Memory B cell (primary cell): ENCODE results near the gene GNAZ.

Experiments
- ATAC-seq: fragments of 150-1000 bp; cut with Tn5 transposase; 2 replicates; pipeline ENCODE4 v1.10.0; 2021; ENCODE audit warnings: low read depth, mild to moderate bottlenecking, moderate library complexity
- DNase-seq, 2 donors: peaks; one replicate each; pipeline ENCODE4 v3.0.0; 2022; ENCODE audit warnings: low spot score in 2 of 2
- H3K27ac Mint-ChIP-seq: one replicate; pipeline ENCODE4 v1.8.0; 2022; ENCODE audit warnings: mild to moderate bottlenecking, moderate library complexity, mixed read lengths
- H3K27me3 Mint-ChIP-seq: one replicate; pipeline ENCODE4 v1.8.0; 2022; ENCODE audit warnings: mixed read lengths
- H3K36me3 Mint-ChIP-seq: one replicate; pipeline ENCODE4 v1.8.0; 2022; ENCODE audit warnings: mild to moderate bottlenecking, mixed read lengths
- H3K4me1 Mint-ChIP-seq: one replicate; pipeline ENCODE4 v1.8.0; 2022; ENCODE audit warnings: mixed read lengths
- H3K4me3 Mint-ChIP-seq: one replicate; pipeline ENCODE4 v1.8.0; 2022; ENCODE audit warnings: mild to moderate bottlenecking, moderate library complexity, mixed read lengths
- H3K9me3 Mint-ChIP-seq: one replicate; pipeline ENCODE4 v1.8.0; 2022; ENCODE audit warnings: mixed read lengths

GNAZ gene

GRCh38 chr22:23094695-23095681 lies 24.7 kb downstream of the GNAZ start:
- no peak overlapping the region for H3K4me3 Mint-ChIP-seq

GRCh38 chr22:23095733-23096342 lies 25.5 kb downstream of the GNAZ start:
- Mint-ChIP-seq H3K9me3 (no peaks in the 10 kb centered on the region), H3K4me1 (no peaks in the 10 kb centered on the region), H3K4me3 (no peak overlapping the region), H3K36me3 (no peaks in the 10 kb centered on the region), H3K27ac (no peak overlapping the region), H3K27me3 (no peaks in the 10 kb centered on the region)
- DNase-seq, result no peak
- ATAC-seq, result no peak

More at GRCh38 chr22:23094695-23095681, 24.7 kb downstream of the GNAZ start:
- H3K27me3 Mint-ChIP-seq, result no peaks in the 10 kb centered on the region
- H3K9me3 Mint-ChIP-seq, result no peaks in the 10 kb centered on the region
- ATAC-seq (no peak), DNase-seq (no peak)
- no peaks in the 10 kb centered on the region for H3K4me1 Mint-ChIP-seq
- no peak overlapping the region for H3K27ac Mint-ChIP-seq
- no peaks in the 10 kb centered on the region for H3K36me3 Mint-ChIP-seq

- no peaks in the 10 kb centered on the region for H3K9me3 Mint-ChIP-seq
- no peak for ATAC-seq
- no peak overlapping the region for H3K27ac Mint-ChIP-seq
- H3K36me3 Mint-ChIP-seq, result no peaks in the 10 kb centered on the region
- no peaks in the 10 kb centered on the region for H3K4me1 Mint-ChIP-seq
- DNase-seq, result no peak
- H3K4me3 Mint-ChIP-seq, result no peak overlapping the region
- H3K27me3 Mint-ChIP-seq, result no peaks in the 10 kb centered on the region
Observed at GRCh38 chr22:23097412-23098229, 27.3 kb downstream of the GNAZ start.

GRCh38 chr22:23098230-23098705 lies 27.9 kb downstream of the GNAZ start:
- H3K4me3 Mint-ChIP-seq, result no peak overlapping the region
- H3K4me1 Mint-ChIP-seq, result no peaks in the 10 kb centered on the region
- ATAC-seq, result no peak
- H3K27ac Mint-ChIP-seq, result no peak overlapping the region
- no peaks in the 10 kb centered on the region for H3K9me3 Mint-ChIP-seq
- H3K36me3 Mint-ChIP-seq, result no peaks in the 10 kb centered on the region
- no peak for DNase-seq
- H3K27me3 Mint-ChIP-seq, result no peaks in the 10 kb centered on the region

- ATAC-seq, result no peak
- H3K27ac Mint-ChIP-seq, result no peak overlapping the region
- no peak overlapping the region for H3K4me3 Mint-ChIP-seq
- H3K4me1 Mint-ChIP-seq, result no peaks in the 10 kb centered on the region
- H3K27me3 Mint-ChIP-seq, result no peaks in the 10 kb centered on the region
- no peak for DNase-seq
- no peaks in the 10 kb centered on the region for H3K9me3 Mint-ChIP-seq
- H3K36me3 Mint-ChIP-seq, result no peaks in the 10 kb centered on the region
Observed at GRCh38 chr22:23098718-23099530, 28.6 kb downstream of the GNAZ start.

- H3K36me3 Mint-ChIP-seq, result no peaks in the 10 kb centered on the region
- H3K4me3 Mint-ChIP-seq, result no peak overlapping the region
- no peaks in the 10 kb centered on the region for H3K4me1 Mint-ChIP-seq
- DNase-seq (no peak), ATAC-seq (no peak)
- no peaks in the 10 kb centered on the region for H3K9me3 Mint-ChIP-seq
- no peak overlapping the region for H3K27ac Mint-ChIP-seq
- no peaks in the 10 kb centered on the region for H3K27me3 Mint-ChIP-seq
Observed at GRCh38 chr22:23099531-23099804, 29.1 kb downstream of the GNAZ start.

GRCh38 chr22:23100124-23100801 lies 29.9 kb downstream of the GNAZ start:
- H3K4me3 Mint-ChIP-seq, result no peak overlapping the region
- no peaks in the 10 kb centered on the region for H3K4me1 Mint-ChIP-seq
- H3K36me3 Mint-ChIP-seq, result no peaks in the 10 kb centered on the region

GRCh38 chr22:23101524-23101923 lies 31.2 kb downstream of the GNAZ start:
- no peaks in the 10 kb centered on the region for H3K27me3 Mint-ChIP-seq
- ATAC-seq, result no peak
- H3K9me3 Mint-ChIP-seq, result no peaks in the 10 kb centered on the region
- no peak overlapping the region for H3K4me3 Mint-ChIP-seq
- H3K4me1 Mint-ChIP-seq, result no peaks in the 10 kb centered on the region
- no peak for DNase-seq
- H3K27ac Mint-ChIP-seq, result no peak overlapping the region
- no peaks in the 10 kb centered on the region for H3K36me3 Mint-ChIP-seq

More at GRCh38 chr22:23100124-23100801, 29.9 kb downstream of the GNAZ start:
- Mint-ChIP-seq H3K9me3 (no peaks in the 10 kb centered on the region), H3K27ac (no peak overlapping the region), H3K27me3 (no peaks in the 10 kb centered on the region)
- no peak for DNase-seq
- ATAC-seq, result no peak

- peak overlapping the region; percentile 24 for H3K27ac Mint-ChIP-seq
Observed at GRCh38 chr22:23102002-23102655, 31.8 kb downstream of the GNAZ start.

GRCh38 chr22:23102776-23103175 lies 32.5 kb downstream of the GNAZ start:
- Mint-ChIP-seq H3K4me3 (no peak overlapping the region), H3K27ac (peak overlapping the region; percentile 24), H3K27me3 (no peaks in the 10 kb centered on the region), H3K9me3 (no peaks in the 10 kb centered on the region), H3K4me1 (no peaks in the 10 kb centered on the region), H3K36me3 (no peaks in the 10 kb centered on the region)
- ATAC-seq (no peak), DNase-seq (no peak)

More at GRCh38 chr22:23102002-23102655, 31.8 kb downstream of the GNAZ start:
- DNase-seq, result no peak
- Mint-ChIP-seq H3K4me3 (no peak overlapping the region), H3K27me3 (no peaks in the 10 kb centered on the region), H3K4me1 (no peaks in the 10 kb centered on the region), H3K9me3 (no peaks in the 10 kb centered on the region), H3K36me3 (no peaks in the 10 kb centered on the region)
- no peak for ATAC-seq

GRCh38 chr22:23103199-23103954 lies 33.1 kb downstream of the GNAZ start:
- Mint-ChIP-seq H3K27ac (no peak overlapping the region), H3K9me3 (no peaks in the 10 kb centered on the region), H3K36me3 (no peaks in the 10 kb centered on the region), H3K4me1 (no peaks in the 10 kb centered on the region), H3K4me3 (no peak overlapping the region), H3K27me3 (no peaks in the 10 kb centered on the region)
- DNase-seq, result no peak
- ATAC-seq, result no peak
